Measurements from ENCODE around the gene DOCK10.
"Not testable (repeated sequence)": the region's sequence is repeated elsewhere in the genome, so short reads cannot be mapped to it uniquely, and the experiment has no call there.

The DOCK10 gene

DNA sequence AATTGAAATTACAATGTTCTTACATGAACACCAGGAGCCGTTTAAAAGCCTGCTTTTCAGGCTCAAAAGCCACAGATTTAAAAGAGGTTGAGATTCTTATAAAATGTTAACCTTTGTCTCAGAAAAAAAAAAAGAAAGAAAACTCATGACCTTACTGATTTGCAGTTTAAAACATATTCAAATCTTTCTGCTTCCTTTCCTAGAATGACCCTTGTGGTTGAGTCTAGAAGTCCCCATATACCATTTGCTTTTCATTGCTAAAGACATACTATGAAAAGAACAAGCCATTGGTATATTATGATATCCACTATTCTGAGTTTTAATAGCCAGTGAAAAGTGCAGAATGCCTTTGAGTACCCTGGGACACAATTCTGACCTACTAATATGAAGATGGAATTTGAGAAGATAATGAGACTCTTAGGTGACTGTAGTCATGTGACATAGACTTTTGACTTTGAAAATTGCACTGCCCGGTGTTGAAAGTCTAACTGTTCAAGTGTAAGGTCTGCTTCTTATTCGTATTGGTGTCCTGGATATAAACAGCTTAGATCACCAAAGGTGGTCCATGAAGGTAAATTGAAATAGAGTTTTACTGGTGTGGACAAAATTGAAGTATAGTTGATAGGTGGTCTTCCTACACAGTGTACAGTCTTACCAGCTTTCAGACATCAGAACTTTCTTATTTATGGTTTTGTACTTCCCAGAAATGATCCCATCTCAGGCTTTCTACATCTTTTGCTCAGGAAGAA is 117.0 kb downstream of the DOCK10 start:
- 90 to 93% methylated on average over 3 of the region's 3 CpGs for WGBS, 2 experiments
- no peak overlapping the region for H3K27ac ChIP-seq (ENCODE audit: insufficient read depth, low read depth, low read length, poor library complexity, severe bottlenecking)
- H3K4me1 ChIP-seq (ENCODE audit: control insufficient read depth, insufficient read depth, low read length), result no peaks in the 10 kb centered on the region
- no peaks in the 10 kb centered on the region for H3K9me3 ChIP-seq (ENCODE audit: control insufficient read depth, low read length)
- H3K27me3 ChIP-seq (ENCODE audit: control insufficient read depth, insufficient read depth, low read length, poor library complexity, severe bottlenecking), result no peaks in the 10 kb centered on the region
- no peaks in the 10 kb centered on the region for H3K36me3 ChIP-seq (ENCODE audit: control insufficient read depth, insufficient read depth, low read length)
- no peak overlapping the region for H3K4me3 ChIP-seq (ENCODE audit: insufficient read depth, low read depth, low read length)

DNA sequence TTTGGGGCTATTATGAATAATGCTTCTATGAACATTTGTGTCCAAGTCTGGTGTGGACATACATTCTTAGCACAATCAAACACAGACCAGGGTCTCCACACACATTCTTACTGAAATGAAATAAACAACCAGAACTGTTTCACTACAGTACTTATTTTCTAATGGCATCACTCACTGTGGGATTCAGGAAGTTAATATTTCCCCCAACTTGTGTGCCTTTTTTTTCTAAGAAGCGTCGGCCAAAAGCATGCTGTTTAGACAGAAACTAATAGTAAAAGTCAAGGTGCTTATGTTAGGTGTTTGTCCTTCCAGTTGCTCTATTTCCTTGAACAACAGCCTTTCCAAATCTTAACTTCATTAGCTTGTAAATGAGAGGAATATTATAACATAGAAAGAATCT is 117.6 kb downstream of the DOCK10 start:
- Histone ChIP-seq H3K36me3 (ENCODE audit: control insufficient read depth, insufficient read depth, low read length) (no peaks in the 10 kb centered on the region), H3K27ac (ENCODE audit: insufficient read depth, low read depth, low read length, poor library complexity, severe bottlenecking) (no peak overlapping the region), H3K4me3 (ENCODE audit: insufficient read depth, low read depth, low read length) (no peak overlapping the region), H3K4me1 (ENCODE audit: control insufficient read depth, insufficient read depth, low read length) (no peaks in the 10 kb centered on the region), H3K9me3 (ENCODE audit: control insufficient read depth, low read length) (no peaks in the 10 kb centered on the region), H3K27me3 (ENCODE audit: control insufficient read depth, insufficient read depth, low read length, poor library complexity, severe bottlenecking) (no peaks in the 10 kb centered on the region)
- 83% methylated on average over 2 of the region's 2 CpGs; no CpG with 5 or more reads in 1 of the 2 experiments for WGBS, 2 experiments

DNA sequence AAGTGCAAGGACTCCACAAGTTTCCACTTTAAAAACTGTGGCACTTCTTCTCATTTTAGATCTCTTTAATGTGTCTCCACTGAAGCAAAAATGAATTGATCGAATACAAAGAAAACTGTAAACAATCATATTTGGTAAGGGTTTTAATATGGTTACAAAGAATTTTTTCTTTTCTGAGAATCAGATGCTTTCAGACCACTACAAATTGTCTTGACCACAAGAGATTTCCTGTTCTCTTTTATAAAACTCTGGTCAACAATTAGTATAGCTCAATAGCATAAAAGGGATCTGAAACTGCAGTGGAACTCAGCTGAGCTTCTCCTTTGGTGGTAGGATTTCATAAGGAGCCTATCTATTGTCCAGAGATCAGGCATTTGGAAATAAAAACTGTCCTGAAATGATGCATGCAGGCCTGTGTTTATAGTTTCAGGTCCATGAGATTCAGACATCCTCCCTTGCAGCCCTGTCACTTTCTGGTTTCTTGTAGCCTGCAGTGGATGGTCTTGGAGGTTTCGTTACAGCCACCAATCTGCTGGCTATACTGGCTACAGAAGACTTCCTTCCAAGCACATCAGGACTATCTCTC is 120.0 kb downstream of the DOCK10 start:
- Histone ChIP-seq H3K4me1 (ENCODE audit: control insufficient read depth, insufficient read depth, low read length) (no peaks in the 10 kb centered on the region), H3K27ac (ENCODE audit: insufficient read depth, low read depth, low read length, poor library complexity, severe bottlenecking) (no peak overlapping the region), H3K9me3 (ENCODE audit: control insufficient read depth, low read length) (no peaks in the 10 kb centered on the region), H3K36me3 (ENCODE audit: control insufficient read depth, insufficient read depth, low read length) (no peaks in the 10 kb centered on the region), H3K4me3 (ENCODE audit: insufficient read depth, low read depth, low read length) (no peak overlapping the region), H3K27me3 (ENCODE audit: control insufficient read depth, insufficient read depth, low read length, poor library complexity, severe bottlenecking) (no peaks in the 10 kb centered on the region)
- 60 to 91% methylated on average over 1 to 2 of the region's 2 CpGs for WGBS, 2 experiments

DNA sequence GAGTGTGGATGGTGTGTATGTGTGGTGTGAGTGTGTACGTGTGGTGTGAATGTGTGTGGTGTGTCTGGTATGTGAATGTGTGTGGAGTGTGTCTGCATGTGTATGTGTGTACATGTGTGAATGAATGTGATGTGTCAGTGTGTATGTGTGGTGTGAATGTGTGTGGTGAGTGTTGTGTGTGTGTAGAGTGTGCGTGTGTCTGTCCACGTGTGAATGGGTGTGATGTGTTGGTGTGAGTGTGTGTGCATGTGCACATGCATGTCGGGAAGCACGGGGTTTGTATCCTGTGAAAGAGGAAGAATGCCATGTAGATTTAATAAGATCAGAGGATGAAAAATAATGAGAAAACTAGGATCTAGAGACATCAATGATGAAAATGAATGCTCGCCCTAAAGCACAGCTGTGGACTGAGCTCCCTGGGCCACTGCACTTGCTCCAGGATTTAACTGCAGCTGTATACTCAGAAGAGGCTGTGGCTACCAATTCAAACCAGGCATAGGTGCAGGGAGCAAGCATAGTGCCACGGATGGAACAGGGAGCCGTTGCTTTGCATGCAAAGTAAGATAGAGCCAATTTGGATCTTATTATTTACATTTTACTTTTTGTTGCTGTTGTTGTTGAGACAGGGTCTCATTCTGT is 122.7 kb downstream of the DOCK10 start:
- no peak overlapping the region for H3K27ac ChIP-seq (ENCODE audit: insufficient read depth, low read depth, low read length, poor library complexity, severe bottlenecking)
- H3K4me3 ChIP-seq (ENCODE audit: insufficient read depth, low read depth, low read length), result no peak overlapping the region
- H3K4me1 ChIP-seq (ENCODE audit: control insufficient read depth, insufficient read depth, low read length), result no peaks in the 10 kb centered on the region
- no peaks in the 10 kb centered on the region for H3K9me3 ChIP-seq (ENCODE audit: control insufficient read depth, low read length)
- H3K27me3 ChIP-seq (ENCODE audit: control insufficient read depth, insufficient read depth, low read length, poor library complexity, severe bottlenecking), result no peaks in the 10 kb centered on the region
- 87 to 90% methylated on average over 8 of the region's 8 CpGs for whole genome bisulfite sequencing, 2 experiments
- no peaks in the 10 kb centered on the region for H3K36me3 ChIP-seq (ENCODE audit: control insufficient read depth, insufficient read depth, low read length)

- no peaks in the 10 kb centered on the region for H3K36me3 ChIP-seq (ENCODE audit: control insufficient read depth, insufficient read depth, low read length)
- WGBS, 2 experiments, result 89 to 93% methylated on average over 4 of the region's 4 CpGs
- H3K4me3 ChIP-seq (ENCODE audit: insufficient read depth, low read depth, low read length), result no peak overlapping the region
- H3K27me3 ChIP-seq (ENCODE audit: control insufficient read depth, insufficient read depth, low read length, poor library complexity, severe bottlenecking), result no peaks in the 10 kb centered on the region
- no peaks in the 10 kb centered on the region for H3K9me3 ChIP-seq (ENCODE audit: control insufficient read depth, low read length)
- no peaks in the 10 kb centered on the region for H3K4me1 ChIP-seq (ENCODE audit: control insufficient read depth, insufficient read depth, low read length)
- no peak overlapping the region for H3K27ac ChIP-seq (ENCODE audit: insufficient read depth, low read depth, low read length, poor library complexity, severe bottlenecking)
These were observed 123.4 kb downstream of the DOCK10 start for GRCh38 chr2:224918626-224919471.

DNA sequence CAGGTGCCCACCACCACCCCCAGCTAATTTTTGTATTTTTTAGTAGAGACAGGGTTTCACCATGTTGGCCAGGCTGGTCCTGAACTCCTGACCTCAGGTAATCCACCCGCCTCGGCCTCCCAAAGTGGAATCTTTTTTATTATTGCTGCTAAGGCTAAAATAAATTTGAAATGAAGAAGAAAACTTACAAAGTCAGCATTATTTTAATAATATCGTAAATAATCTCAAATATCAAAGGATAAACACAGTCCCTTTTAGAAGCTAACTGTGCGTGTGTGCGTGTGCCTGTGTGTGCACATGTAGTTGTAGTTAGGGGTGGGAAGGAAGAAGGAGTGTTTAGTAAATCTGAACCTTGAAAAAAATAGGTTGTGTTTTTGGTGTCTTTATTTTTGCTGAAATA is 125.0 kb downstream of the DOCK10 start:
- H3K4me1 ChIP-seq (ENCODE audit: control insufficient read depth, insufficient read depth, low read length); H3K9me3 ChIP-seq (ENCODE audit: control insufficient read depth, low read length); H3K4me3 ChIP-seq (ENCODE audit: insufficient read depth, low read depth, low read length); H3K27me3 ChIP-seq (ENCODE audit: control insufficient read depth, insufficient read depth, low read length, poor library complexity, severe bottlenecking); H3K27ac ChIP-seq (ENCODE audit: insufficient read depth, low read depth, low read length, poor library complexity, severe bottlenecking); H3K36me3 ChIP-seq (ENCODE audit: control insufficient read depth, insufficient read depth, low read length): not testable (repeated sequence)
- WGBS, 2 experiments, result 96 to 100% methylated on average over 4 of the region's 5 CpGs

DNA sequence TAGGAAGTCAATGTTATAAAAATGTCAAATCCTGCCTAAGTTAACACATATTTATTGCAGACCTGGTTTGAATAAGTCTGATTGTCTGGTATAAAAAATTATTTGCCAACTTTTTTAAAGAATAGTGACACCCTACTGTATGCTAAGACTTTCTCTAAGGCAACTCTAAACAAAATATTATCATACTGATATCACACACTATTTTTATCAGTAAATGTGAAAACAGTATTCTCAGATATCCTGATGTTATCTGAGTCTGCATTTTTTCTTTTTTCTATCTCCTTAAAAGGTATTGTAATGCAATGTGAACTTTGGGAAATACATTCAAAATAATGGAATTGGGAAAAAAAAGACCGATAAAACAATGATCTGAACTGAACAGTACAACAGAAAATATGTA is 127.1 kb downstream of the DOCK10 start:
- 100% methylated on average over 1 of the region's 1 CpG; no CpG with 5 or more reads in 1 of the 2 experiments for WGBS, 2 experiments
- H3K27ac ChIP-seq (ENCODE audit: insufficient read depth, low read depth, low read length, poor library complexity, severe bottlenecking), result no peak overlapping the region
- no peaks in the 10 kb centered on the region for H3K9me3 ChIP-seq (ENCODE audit: control insufficient read depth, low read length)
- H3K36me3 ChIP-seq (ENCODE audit: control insufficient read depth, insufficient read depth, low read length), result no peaks in the 10 kb centered on the region
- peaks cover 11% of the 10 kb centered on the region for H3K4me1 ChIP-seq (ENCODE audit: control insufficient read depth, insufficient read depth, low read length)
- H3K27me3 ChIP-seq (ENCODE audit: control insufficient read depth, insufficient read depth, low read length, poor library complexity, severe bottlenecking), result no peaks in the 10 kb centered on the region
- H3K4me3 ChIP-seq (ENCODE audit: insufficient read depth, low read depth, low read length), result no peak overlapping the region

GRCh38 chr2:224910574-224910925 is 131.7 kb downstream of the DOCK10 start:
- no peaks in the 10 kb centered on the region for H3K36me3 ChIP-seq (ENCODE audit: control insufficient read depth, insufficient read depth, low read length)
- H3K4me1 ChIP-seq (ENCODE audit: control insufficient read depth, insufficient read depth, low read length), result peaks cover 13% of the 10 kb centered on the region
- H3K27ac ChIP-seq (ENCODE audit: insufficient read depth, low read depth, low read length, poor library complexity, severe bottlenecking), result no peak overlapping the region
- 89 to 96% methylated on average over 1 of the region's 1 CpG for WGBS, 2 experiments
- H3K9me3 ChIP-seq (ENCODE audit: control insufficient read depth, low read length), result no peaks in the 10 kb centered on the region
- no peaks in the 10 kb centered on the region for H3K27me3 ChIP-seq (ENCODE audit: control insufficient read depth, insufficient read depth, low read length, poor library complexity, severe bottlenecking)
- H3K4me3 ChIP-seq (ENCODE audit: insufficient read depth, low read depth, low read length), result no peak overlapping the region

DNA sequence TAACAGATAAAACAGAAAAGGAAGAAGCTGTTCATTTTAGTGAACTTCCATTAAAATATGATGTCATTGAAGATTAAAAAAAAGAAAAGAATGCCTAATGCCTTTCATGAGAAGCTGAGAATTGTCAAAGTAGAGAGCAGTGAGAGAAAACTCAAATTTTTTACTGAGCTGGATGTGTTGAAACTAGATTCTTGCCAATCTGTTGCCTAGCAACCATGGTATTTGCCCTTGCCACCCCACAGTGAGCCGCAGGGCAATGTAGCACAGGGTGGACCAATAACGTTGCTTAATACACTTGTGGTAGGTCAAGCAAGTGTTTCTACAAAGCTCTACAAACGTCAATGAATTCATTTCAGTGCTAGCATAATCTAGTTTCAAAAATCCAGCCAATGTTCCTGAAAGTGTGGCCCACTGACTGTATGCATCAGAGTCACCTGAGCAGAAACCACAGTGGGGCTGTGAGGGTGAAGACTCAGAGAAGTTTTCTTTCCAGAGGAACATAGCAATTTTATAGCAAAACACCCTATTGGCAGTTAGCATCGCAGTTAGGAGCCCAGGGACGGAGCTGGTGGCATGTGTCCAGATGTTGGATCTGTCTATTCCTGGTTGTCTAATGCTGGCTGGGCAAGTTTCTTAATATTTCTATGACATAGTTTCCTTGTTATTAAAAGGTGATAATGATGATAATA is 132.2 kb downstream of the DOCK10 start:
- H3K27ac ChIP-seq (ENCODE audit: insufficient read depth, low read depth, low read length, poor library complexity, severe bottlenecking), result peak overlapping the region; percentile 73
- no peaks in the 10 kb centered on the region for H3K27me3 ChIP-seq (ENCODE audit: control insufficient read depth, insufficient read depth, low read length, poor library complexity, severe bottlenecking)
- H3K9me3 ChIP-seq (ENCODE audit: control insufficient read depth, low read length), result no peaks in the 10 kb centered on the region
- H3K36me3 ChIP-seq (ENCODE audit: control insufficient read depth, insufficient read depth, low read length), result no peaks in the 10 kb centered on the region
- 57 to 64% methylated on average over 5 of the region's 5 CpGs for WGBS, 2 experiments
- no peak overlapping the region for H3K4me3 ChIP-seq (ENCODE audit: insufficient read depth, low read depth, low read length)
- peaks cover 13% of the 10 kb centered on the region for H3K4me1 ChIP-seq (ENCODE audit: control insufficient read depth, insufficient read depth, low read length)

Data from ectodermal cell (in vitro differentiated cells).